C4-2B (cell line): ENCODE data around the gene GGT7.

ENCODE experiments used
- ZFX ChIP-seq: fragments of 450-650 bp; IDR thresholded peaks from 2 replicates; pipeline ENCODE4 v1.6.1; 2017
- TF ChIP-seq, protein P1 (sequence below): fragments of 450-650 bp; conservative IDR thresholded peaks from 2 replicates; pipeline ENCODE4 v1.5.1; 2017; ENCODE audit warnings: mild to moderate bottlenecking

DNA sequence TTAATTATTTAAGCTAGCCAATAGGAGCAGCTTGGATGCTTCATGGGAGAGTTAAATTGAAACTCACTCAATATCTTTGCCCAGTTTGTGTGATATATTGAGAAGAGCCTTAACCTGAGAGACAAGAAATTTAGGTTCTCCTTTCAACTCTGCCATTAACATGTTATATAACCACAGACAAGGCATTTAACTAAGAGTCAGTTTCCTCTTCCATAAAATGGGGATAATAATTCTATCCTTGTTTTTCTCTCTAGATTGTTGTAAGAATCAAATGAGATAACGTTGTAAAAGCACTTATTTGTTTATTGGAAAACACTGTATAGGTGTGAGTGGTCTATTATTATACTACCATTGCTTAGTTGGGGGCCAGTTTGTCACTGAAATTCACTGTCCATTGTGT lies 11.6 kb upstream of the GGT7 start:
- TF ChIP-seq, protein P1, sequence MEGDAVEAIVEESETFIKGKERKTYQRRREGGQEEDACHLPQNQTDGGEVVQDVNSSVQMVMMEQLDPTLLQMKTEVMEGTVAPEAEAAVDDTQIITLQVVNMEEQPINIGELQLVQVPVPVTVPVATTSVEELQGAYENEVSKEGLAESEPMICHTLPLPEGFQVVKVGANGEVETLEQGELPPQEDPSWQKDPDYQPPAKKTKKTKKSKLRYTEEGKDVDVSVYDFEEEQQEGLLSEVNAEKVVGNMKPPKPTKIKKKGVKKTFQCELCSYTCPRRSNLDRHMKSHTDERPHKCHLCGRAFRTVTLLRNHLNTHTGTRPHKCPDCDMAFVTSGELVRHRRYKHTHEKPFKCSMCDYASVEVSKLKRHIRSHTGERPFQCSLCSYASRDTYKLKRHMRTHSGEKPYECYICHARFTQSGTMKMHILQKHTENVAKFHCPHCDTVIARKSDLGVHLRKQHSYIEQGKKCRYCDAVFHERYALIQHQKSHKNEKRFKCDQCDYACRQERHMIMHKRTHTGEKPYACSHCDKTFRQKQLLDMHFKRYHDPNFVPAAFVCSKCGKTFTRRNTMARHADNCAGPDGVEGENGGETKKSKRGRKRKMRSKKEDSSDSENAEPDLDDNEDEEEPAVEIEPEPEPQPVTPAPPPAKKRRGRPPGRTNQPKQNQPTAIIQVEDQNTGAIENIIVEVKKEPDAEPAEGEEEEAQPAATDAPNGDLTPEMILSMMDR = no peak
- no peak for TF ChIP-seq ZFX
